Neural progenitor cell (in vitro differentiated cells): ENCODE measurements around the gene GALNT18.

ENCODE experiments used
- EZH2 ChIP-seq: fragments of 200-600 bp; sonication (generic); IDR thresholded peaks from 2 replicates; pipeline ENCODE4 v1.6.1; 2017; ENCODE audit warnings: antibody characterized with exemption, mild to moderate bottlenecking, moderate library complexity
- TF ChIP-seq, protein P1 (sequence below): fragments of 200-600 bp; sonication (generic); IDR thresholded peaks from 2 replicates; pipeline ENCODE4 v1.5.1; 2017; ENCODE audit warnings: antibody characterized with exemption, mild to moderate bottlenecking

GRCh38 chr11:11370962-11371303 lies 250.9 kb downstream of the GALNT18 start:
- TF ChIP-seq, protein P1, sequence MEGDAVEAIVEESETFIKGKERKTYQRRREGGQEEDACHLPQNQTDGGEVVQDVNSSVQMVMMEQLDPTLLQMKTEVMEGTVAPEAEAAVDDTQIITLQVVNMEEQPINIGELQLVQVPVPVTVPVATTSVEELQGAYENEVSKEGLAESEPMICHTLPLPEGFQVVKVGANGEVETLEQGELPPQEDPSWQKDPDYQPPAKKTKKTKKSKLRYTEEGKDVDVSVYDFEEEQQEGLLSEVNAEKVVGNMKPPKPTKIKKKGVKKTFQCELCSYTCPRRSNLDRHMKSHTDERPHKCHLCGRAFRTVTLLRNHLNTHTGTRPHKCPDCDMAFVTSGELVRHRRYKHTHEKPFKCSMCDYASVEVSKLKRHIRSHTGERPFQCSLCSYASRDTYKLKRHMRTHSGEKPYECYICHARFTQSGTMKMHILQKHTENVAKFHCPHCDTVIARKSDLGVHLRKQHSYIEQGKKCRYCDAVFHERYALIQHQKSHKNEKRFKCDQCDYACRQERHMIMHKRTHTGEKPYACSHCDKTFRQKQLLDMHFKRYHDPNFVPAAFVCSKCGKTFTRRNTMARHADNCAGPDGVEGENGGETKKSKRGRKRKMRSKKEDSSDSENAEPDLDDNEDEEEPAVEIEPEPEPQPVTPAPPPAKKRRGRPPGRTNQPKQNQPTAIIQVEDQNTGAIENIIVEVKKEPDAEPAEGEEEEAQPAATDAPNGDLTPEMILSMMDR, result no peak
- TF ChIP-seq EZH2, result no peak
